HG03354 (cell line): ENCODE results near the gene PSME1.

Experiments
- ATAC-seq: cut with Tn5 transposase; IDR thresholded peaks from one replicate; pipeline ENCODE4 v1.9.1; 2021; ENCODE audit warnings: mild to moderate bottlenecking; ENCODE audit not compliant: unreplicated experiment, poor library complexity, severe bottlenecking

The PSME1 gene

DNA sequence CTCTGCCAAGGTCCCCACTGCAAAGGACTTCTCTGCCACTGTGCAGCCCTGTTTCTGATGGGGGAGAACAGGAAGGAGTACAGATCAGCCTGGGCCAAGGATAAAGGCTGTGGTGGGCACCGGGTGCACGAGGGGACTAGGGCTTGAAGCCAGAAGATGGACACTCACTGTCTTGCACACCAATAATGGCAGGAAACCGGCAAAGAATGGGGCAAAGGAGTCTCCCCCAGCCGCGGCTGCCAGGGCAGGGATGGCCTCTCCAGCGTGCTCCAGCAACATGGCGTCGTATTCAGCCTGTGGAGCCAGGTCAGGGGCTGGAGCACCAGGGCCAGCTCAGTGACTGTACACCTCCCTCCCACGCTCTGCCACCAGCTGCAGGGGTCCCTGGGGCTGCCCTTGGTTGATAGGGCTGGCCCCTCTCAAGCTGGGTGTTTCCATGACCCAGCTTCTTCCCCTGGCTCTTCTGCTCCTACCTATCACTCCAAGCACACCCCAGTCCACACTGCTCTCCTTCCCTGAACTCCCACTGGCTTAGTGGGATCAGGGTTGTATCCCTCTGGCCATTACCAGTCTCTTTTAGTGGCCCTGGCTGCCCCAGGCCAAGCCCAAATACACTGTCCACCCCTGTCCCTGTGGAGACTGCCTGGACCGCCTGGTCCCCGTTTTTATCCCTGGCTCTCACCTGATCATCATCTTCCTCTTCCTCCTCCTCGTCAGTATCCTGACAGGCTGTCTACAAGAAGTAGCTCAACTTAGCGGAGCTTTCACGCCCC is 46.3 kb downstream of the PSME1 start:
- no peak for ATAC-seq

DNA sequence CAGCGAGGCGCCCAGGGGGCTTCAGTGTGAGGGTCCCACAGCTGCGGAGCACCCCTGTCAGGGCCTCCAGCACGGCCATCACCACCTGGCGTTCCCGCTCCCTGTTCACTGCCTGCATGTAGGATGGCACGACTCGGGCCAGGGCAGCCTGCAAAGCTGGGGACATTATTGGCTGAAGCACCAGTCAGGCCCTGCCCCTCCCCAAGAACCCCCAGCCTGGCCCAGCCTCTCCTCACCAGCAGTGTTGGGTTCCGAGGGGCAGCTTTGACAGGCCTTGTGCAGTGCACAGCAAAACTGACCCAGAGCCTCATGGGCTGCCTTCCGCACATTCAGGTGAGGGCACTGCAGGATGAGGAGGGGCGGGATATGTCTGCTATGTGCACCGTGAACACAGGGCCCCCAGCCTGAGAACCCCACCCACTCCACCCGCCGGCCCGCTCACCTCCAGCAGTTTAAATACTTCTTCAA is 47.1 kb downstream of the PSME1 start:
- ATAC-seq, result no peak

DNA sequence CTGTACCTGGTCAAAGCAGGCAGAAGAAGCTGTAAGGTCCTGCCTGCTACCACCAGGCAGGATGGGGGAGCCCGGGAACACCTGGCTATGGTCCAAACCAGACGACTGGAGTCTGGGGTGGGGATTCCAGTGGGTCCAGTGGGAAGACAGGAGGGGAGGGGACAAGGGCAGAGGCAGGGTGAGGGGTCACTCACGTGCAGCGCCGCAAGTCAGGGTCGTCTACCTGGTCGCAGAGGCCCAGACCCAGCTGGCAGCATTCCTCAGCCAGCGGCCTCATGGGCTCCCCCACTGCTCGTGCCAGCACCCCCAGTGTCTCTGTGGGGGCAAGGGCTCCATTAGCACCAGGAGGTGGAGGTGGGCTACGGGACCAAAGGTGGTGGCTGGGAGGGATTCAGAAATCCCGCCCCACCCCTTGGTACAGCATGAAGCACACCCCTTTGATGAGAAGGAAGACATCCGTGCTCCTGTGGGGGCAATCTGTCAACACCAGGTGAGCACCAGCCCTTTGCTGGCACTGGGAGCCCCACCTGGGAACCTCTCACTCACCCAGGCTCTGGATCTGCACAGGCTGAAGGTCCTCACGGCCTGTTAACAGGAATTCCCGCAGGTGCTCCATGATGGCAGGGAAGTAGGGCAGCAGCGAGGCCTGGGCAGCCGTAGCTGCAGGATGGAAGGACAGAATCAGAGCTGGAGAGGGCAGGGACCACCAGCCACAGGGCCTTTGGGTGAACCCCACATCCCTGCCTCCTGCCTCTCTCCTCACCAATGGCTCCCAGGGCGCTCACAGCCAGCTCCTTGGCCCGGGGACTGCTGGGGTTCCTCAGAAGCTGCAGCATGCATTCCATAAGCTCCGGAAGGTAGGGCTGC is 48.3 kb downstream of the PSME1 start:
- no peak for ATAC-seq

DNA sequence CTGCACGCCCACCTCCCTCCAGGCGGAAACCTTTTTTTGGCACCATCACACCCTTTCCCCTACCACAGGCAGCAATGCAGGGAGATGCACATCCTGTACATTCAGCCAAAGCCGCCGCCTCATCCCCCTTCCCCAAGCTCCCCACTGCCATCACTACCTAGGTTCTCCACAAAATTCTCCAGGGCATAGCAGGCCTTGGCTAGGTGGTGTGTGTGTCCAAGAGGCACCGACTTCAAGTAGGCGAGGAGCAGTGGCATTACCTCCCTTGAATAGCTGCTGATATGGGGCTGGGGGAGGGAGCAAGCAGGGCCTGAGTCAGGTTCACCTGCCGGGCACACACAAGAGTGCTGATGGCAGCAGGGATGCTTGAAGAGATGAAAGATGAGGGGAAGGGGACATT is 49.0 kb downstream of the PSME1 start:
- ATAC-seq, result no peak

- ATAC-seq, result no peak
These were observed 49.7 kb downstream of the PSME1 start for GRCh38 chr14:24185741-24186140.

GRCh38 chr14:24186831-24187538 is 51.0 kb downstream of the PSME1 start:
- ATAC-seq, result no peak

DNA sequence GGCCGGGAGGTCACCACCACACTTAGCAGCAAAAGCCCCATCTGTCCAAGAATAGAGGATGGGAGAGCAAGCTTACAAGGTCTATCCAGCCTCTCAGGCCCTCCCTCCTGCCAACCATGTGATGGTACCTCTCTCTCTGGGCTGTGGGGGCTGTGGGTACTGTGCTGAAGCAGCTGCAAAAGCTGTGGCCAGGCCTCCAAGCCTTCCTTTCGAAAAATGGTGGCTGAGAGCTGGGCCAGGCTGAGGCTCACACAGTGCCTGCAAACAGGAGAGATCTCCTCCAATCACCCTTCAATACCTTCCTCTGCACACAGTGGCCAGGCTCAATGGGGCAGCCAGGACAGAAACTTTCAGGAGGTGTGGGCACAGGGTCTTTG is 51.5 kb downstream of the PSME1 start:
- ATAC-seq, result no peak
